Hepatocyte (in vitro differentiated cells): ENCODE measurements around the gene SERINC1.

Source experiments
- EZH2 ChIP-seq: fragments of 200-600 bp; sonication (generic); IDR thresholded peaks from 2 replicates; pipeline ENCODE4 v1.6.1; 2016; ENCODE audit warnings: antibody characterized with exemption, mild to moderate bottlenecking, borderline replicate concordance
- EZH2phosphoT487 ChIP-seq: fragments of 200-600 bp; sonication (generic); IDR thresholded peaks from one replicate; pipeline ENCODE4 v1.6.1; 2018; ENCODE audit warnings: antibody characterized with exemption, mild to moderate bottlenecking, low read depth, moderate library complexity; ENCODE audit not compliant: unreplicated experiment, severe bottlenecking
- TF ChIP-seq, protein P1 (sequence below): fragments of 200-600 bp; sonication (generic); IDR thresholded peaks from 2 replicates; pipeline ENCODE4 v1.5.1; 2016; ENCODE audit warnings: antibody characterized with exemption, mild to moderate bottlenecking; ENCODE audit not compliant: poor library complexity

DNA sequence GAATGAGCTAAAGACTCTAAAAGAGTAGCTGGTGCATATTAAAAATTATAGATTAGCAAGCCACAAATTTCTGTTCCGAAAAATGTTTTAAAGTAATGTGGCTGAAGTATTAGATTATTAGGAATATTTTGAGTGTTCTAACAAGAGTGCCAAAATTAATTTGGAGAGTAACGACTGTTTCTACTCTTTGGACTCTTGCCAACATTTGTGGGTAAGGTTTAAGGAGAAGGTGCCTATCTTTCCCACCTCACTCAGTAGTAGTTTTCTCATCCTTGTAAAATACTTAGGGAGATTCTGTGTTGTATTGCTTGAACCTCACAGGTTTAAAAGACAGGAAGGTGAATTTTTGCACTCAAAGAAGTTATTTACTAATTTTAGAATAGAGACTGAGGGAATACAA is 67.2 kb downstream of the SERINC1 start:
- TF ChIP-seq, protein P1, sequence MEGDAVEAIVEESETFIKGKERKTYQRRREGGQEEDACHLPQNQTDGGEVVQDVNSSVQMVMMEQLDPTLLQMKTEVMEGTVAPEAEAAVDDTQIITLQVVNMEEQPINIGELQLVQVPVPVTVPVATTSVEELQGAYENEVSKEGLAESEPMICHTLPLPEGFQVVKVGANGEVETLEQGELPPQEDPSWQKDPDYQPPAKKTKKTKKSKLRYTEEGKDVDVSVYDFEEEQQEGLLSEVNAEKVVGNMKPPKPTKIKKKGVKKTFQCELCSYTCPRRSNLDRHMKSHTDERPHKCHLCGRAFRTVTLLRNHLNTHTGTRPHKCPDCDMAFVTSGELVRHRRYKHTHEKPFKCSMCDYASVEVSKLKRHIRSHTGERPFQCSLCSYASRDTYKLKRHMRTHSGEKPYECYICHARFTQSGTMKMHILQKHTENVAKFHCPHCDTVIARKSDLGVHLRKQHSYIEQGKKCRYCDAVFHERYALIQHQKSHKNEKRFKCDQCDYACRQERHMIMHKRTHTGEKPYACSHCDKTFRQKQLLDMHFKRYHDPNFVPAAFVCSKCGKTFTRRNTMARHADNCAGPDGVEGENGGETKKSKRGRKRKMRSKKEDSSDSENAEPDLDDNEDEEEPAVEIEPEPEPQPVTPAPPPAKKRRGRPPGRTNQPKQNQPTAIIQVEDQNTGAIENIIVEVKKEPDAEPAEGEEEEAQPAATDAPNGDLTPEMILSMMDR: no peak
- no peak for TF ChIP-seq EZH2
- TF ChIP-seq EZH2phosphoT487: no peak
